ENCODE data around the gene SPTBN1. TPM values are rescaled to one million over a fixed set of nuclear protein-coding genes. Genes with fewer than 3 reads are reported as not detected.

The SPTBN1 gene
- total RNA-seq, 4 donors from 2014 or later: 65.0 to 217 (median 85.3) TPM

- H3K36me3 ChIP-seq: peaks cover 43 to 98% (median 51%) of the 10 kb centered on the region in 3 donors
- intact Hi-C loops (cut with DNase I): no loop called here
- no peaks in the 10 kb centered on the region for H3K27me3 ChIP-seq
- TF ChIP-seq CTCF (IDR thresholded peaks at IDR 0.05) (no peak), POLR2A (IDR thresholded peaks at IDR 0.05) (no peak)
- peak overlapping the region in 2 of 4 donors; percentile 16 to 22 for H3K27ac ChIP-seq
- H3K4me3 ChIP-seq: no peak overlapping the region
- DNase-seq: no peak
- H3K4me1 ChIP-seq: peaks cover 0 to 47% (median 12%) of the 10 kb centered on the region in 3 donors
- H3K9me3 ChIP-seq: no peaks in the 10 kb centered on the region
- WGBS, 2 donors: 81 to 82% methylated on average over 16 to 18 of the region's 30 CpGs
Observed at GRCh38 chr2:54630858-54631497, 174.9 kb downstream of the SPTBN1 start.

GRCh38 chr2:54631755-54632154 is 175.6 kb downstream of the SPTBN1 start:
- no peak for TF ChIP-seq POLR2A (IDR thresholded peaks at IDR 0.05)
- TF ChIP-seq CTCF (IDR thresholded peaks at IDR 0.05): no peak
- H3K27me3 ChIP-seq: no peaks in the 10 kb centered on the region
- H3K9me3 ChIP-seq: no peaks in the 10 kb centered on the region
- H3K36me3 ChIP-seq: peaks cover 39 to 98% (median 43%) of the 10 kb centered on the region in 3 donors
- intact Hi-C loops (cut with DNase I): no loop called here
- peaks cover 0 to 54% (median 15%) of the 10 kb centered on the region in 3 donors for H3K4me1 ChIP-seq
- WGBS, 2 donors: 80% methylated on average over 4 of the region's 4 CpGs
- H3K4me3 ChIP-seq: no peak overlapping the region
- peak overlapping the region in 2 of 4 donors; percentile 16 to 22 for H3K27ac ChIP-seq
- no peak for DNase-seq

- Histone ChIP-seq H3K27me3 (no peaks in the 10 kb centered on the region), H3K4me3 (no peak overlapping the region), H3K27ac (peak overlapping the region in 3 of 4 donors; percentile 69 to 85 (median 71)), H3K36me3 (peaks cover 35 to 98% (median 38%) of the 10 kb centered on the region in 3 donors), H3K9me3 (no peaks in the 10 kb centered on the region), H3K4me1 (peaks cover 0 to 57% (median 15%) of the 10 kb centered on the region in 3 donors)
- WGBS, 2 donors: 74 to 88% methylated on average over 10 of the region's 12 CpGs
- DNase-seq: no peak
- intact Hi-C loops (cut with DNase I): no loop called here
- TF ChIP-seq CTCF (IDR thresholded peaks at IDR 0.05) (no peak), POLR2A (IDR thresholded peaks at IDR 0.05) (no peak)
Observed at GRCh38 chr2:54632733-54633692, 176.9 kb downstream of the SPTBN1 start.

GRCh38 chr2:54634021-54634420 is 177.9 kb downstream of the SPTBN1 start:
- Histone ChIP-seq H3K9me3 (no peaks in the 10 kb centered on the region), H3K27me3 (no peaks in the 10 kb centered on the region), H3K4me1 (peaks cover 0 to 64% (median 18%) of the 10 kb centered on the region in 3 donors), H3K36me3 (peaks cover 25 to 98% (median 39%) of the 10 kb centered on the region in 3 donors), H3K27ac (peak overlapping the region in 3 of 4 donors; percentile 69 to 85 (median 71)), H3K4me3 (no peak overlapping the region)
- 59 to 67% methylated on average over 3 of the region's 3 CpGs for WGBS, 2 donors
- intact Hi-C loops (cut with DNase I): no loop called here
- no peak for TF ChIP-seq POLR2A (IDR thresholded peaks at IDR 0.05)
- no peak for DNase-seq

- Histone ChIP-seq H3K9me3 (no peaks in the 10 kb centered on the region), H3K27me3 (no peaks in the 10 kb centered on the region), H3K4me1 (peaks cover 0 to 72% (median 20%) of the 10 kb centered on the region in 3 donors), H3K36me3 (peaks cover 17 to 98% (median 31%) of the 10 kb centered on the region in 3 donors), H3K27ac (peak overlapping the region; percentile 38 to 85 (median 70)), H3K4me3 (peak overlapping the region in 1 of 4 donors; percentile 34)
- intact Hi-C loops (cut with DNase I): no loop called here
- 69 to 70% methylated on average over 16 of the region's 16 CpGs for WGBS, 2 donors
- no peak for DNase-seq
- TF ChIP-seq POLR2A (IDR thresholded peaks at IDR 0.05) (no peak), CTCF (IDR thresholded peaks at IDR 0.05) (no peak)
Observed at GRCh38 chr2:54634564-54635511, 178.7 kb downstream of the SPTBN1 start.
